Kidney epithelial cell (primary cell): ENCODE results near the gene PRUNE1. TPM values are rescaled to one million over a fixed set of nuclear protein-coding genes. Genes with fewer than 3 reads are reported as not detected.

Experiments
- DNase-seq: peaks from one replicate; pipeline ENCODE4 v3.0.0-alpha.2; 2010; ENCODE audit warnings: low read depth
- H3K27me3 ChIP-seq: 2 replicates; pipeline ENCODE4 v1.6.0; 2011; ENCODE audit warnings: low read length; ENCODE audit not compliant: control insufficient read depth, insufficient read depth
- H3K36me3 ChIP-seq: 2 replicates; pipeline ENCODE4 v1.5.1; 2011; ENCODE audit warnings: low read length; ENCODE audit not compliant: control insufficient read depth, insufficient read depth
- H3K4me3 ChIP-seq: 2 replicates; pipeline ENCODE4 v1.5.1; 2011; ENCODE audit warnings: low read depth, mild to moderate bottlenecking, control low read depth, low read length
- total RNA-seq: library from RNA; depleted of rRNA; stranded (reverse); fragments of >200 nt; gene quantifications from 2 replicates; pipeline ENCODE4 v1.2.3, GENCODE V29; 2015
- TF ChIP-seq, protein P1 (sequence below): IDR thresholded peaks from 2 replicates; pipeline ENCODE4 v1.5.1; 2011; ENCODE audit warnings: mild to moderate bottlenecking, moderate library complexity, low read length, control low read depth, inconsistent platforms; ENCODE audit not compliant: insufficient read depth, poor library complexity, severe bottlenecking

The PRUNE1 gene
- total RNA-seq, 1 donor from 2014 or later, result 15.8 TPM

DNA sequence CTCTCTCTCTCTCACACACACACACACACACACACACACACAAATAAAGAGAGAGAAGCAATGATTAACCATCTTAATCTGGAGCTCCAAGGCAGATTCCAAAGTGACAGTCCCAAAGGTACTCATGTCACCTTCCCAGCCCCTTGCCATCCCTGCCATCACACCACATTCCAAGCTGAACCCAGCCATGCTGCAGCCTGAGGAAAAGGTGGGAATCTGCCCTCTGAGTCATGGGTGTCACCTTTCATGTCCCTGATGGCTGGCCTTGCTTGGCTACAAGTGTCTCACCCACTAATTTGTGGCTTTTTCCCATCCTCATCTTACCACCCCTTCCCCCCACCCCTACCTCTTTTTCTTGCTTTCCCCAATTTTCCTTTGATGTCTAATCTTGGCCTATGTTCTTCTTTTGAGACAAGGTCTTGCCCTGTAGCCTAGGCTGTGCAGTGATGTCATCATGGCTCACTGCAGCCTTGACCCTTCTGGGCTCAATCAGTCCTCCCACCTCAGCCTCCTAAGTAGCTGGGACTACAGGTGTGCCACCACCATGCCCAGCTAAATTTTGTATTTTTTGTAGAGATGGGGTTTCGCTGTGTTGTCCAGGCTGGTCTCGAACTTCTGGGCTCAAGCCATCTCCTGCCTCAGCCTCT lies 22.9 kb upstream of the PRUNE1 start:
- Histone ChIP-seq H3K27me3 (no peaks in the 10 kb centered on the region), H3K36me3 (no peaks in the 10 kb centered on the region), H3K4me3 (no peak overlapping the region)
- DNase-seq, result no peak
- TF ChIP-seq, protein P1, sequence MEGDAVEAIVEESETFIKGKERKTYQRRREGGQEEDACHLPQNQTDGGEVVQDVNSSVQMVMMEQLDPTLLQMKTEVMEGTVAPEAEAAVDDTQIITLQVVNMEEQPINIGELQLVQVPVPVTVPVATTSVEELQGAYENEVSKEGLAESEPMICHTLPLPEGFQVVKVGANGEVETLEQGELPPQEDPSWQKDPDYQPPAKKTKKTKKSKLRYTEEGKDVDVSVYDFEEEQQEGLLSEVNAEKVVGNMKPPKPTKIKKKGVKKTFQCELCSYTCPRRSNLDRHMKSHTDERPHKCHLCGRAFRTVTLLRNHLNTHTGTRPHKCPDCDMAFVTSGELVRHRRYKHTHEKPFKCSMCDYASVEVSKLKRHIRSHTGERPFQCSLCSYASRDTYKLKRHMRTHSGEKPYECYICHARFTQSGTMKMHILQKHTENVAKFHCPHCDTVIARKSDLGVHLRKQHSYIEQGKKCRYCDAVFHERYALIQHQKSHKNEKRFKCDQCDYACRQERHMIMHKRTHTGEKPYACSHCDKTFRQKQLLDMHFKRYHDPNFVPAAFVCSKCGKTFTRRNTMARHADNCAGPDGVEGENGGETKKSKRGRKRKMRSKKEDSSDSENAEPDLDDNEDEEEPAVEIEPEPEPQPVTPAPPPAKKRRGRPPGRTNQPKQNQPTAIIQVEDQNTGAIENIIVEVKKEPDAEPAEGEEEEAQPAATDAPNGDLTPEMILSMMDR, result no peak

DNA sequence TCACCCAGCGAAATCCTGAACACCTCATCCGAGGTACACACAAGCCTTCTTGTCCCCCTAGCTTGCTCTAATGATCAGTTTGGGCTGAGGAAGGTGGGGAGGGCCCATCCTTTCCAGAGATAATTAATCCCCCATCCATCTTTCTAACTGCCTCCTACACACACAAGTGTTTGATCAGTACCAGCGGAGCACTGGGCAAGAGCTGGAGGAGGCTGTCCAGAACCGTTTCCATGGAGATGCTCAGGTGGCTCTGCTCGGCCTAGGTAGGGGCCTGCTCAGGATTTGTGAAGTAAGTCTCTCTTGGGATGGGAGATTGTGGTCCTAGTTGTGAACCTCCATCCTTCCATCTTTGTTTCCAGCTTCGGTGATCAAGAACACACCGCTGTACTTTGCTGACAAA lies 20.3 kb upstream of the PRUNE1 start:
- DNase-seq, result no peak
- H3K4me3 ChIP-seq, result no peak overlapping the region
- H3K27me3 ChIP-seq, result no peaks in the 10 kb centered on the region
- H3K36me3 ChIP-seq, result no peaks in the 10 kb centered on the region
- TF ChIP-seq, protein P1, result no peak

DNA sequence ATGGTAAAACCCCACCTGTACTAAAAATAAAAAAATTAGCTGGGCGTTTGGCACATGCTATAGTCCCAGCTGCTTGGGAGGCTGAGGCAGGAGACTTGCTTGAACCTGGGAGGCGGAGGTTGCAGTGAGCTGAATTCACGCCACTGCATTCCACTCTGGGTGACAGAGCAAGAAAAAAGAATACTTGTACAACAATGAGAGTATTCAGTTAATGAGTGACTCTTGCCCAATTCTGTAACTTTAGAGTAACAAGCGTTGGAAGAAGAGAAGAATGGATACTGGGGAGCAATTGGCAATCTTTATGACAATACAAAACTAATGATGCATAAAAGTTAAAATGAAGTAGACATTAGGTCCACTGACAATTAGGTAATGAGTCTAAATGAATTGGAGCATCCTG lies 15.6 kb upstream of the PRUNE1 start:
- Histone ChIP-seq H3K4me3 (no peak overlapping the region), H3K36me3 (no peaks in the 10 kb centered on the region), H3K27me3 (no peaks in the 10 kb centered on the region)
- TF ChIP-seq, protein P1, result no peak
- DNase-seq, result no peak

DNA sequence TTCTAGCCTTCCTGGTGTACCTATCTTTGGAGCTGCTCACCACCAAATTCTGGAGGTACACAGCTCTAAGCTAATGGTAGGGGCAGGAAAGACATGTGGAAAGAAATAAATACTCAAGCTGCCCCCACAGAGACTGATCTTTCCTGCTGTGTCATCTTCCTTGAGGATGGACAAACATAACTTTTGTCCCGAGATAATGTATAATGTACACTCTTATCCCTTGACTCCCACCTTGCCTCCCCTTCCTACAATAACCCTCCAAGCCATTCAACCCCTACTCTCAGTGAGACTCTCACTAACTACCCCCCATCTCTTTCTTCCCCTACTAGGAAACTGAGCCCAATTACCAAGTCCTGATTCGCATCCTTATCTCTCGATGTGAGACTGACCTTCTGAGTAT lies 14.0 kb upstream of the PRUNE1 start:
- Histone ChIP-seq H3K27me3 (no peaks in the 10 kb centered on the region), H3K4me3 (no peak overlapping the region), H3K36me3 (peaks cover 2% of the 10 kb centered on the region)
- DNase-seq, result no peak
- TF ChIP-seq, protein P1, result no peak

DNA sequence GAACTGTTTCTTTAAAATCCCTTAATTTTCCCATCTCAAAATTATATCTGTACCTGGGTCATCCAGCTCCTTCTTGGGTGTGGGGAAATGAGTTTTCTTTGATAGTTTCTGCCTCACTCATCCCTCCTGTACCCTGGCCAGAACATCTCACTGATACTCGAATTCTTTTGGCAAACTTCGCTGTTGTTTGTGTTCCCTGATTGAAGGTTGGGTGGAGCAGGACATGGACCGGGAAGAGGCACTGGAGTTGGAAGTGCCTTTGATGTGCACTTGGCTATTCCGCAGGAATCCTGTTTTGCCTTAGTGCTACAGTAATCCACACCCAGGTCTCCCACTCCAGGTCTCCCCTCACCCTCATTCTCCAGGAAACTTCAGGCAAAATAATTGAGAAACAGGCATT lies 12.8 kb upstream of the PRUNE1 start:
- no peak for DNase-seq
- H3K36me3 ChIP-seq, result peaks cover 2% of the 10 kb centered on the region
- H3K27me3 ChIP-seq, result no peaks in the 10 kb centered on the region
- H3K4me3 ChIP-seq, result no peak overlapping the region
- TF ChIP-seq, protein P1, result no peak

DNA sequence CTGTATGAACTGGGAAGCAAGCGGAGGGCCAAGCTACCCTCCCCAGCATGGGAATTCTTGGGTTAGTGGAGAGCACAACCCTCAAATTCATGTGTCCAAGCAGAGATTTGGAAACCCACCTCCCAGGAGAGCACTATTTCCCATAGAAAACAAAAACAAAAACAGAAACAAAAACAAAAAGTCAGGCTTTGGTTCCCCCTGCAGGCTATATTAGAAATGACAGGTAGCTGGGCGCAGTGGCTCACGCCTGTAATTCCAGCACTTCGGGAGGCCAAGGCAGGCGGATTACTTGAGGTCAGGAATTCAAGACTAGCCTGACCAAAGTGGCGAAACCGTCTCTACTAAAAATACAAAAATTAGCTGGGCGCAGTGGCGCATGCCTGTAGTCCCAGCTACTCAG lies 12.4 kb upstream of the PRUNE1 start:
- TF ChIP-seq, protein P1, result peak; percentile 51
- H3K36me3 ChIP-seq, result peaks cover 2% of the 10 kb centered on the region
- no peaks in the 10 kb centered on the region for H3K27me3 ChIP-seq
- no peak overlapping the region for H3K4me3 ChIP-seq
- DNase-seq, result no peak
